HL-60 (cell line): ENCODE data around the gene SLC25A44.

Experiments used
- POLR2AphosphoS5 ChIP-seq: IDR thresholded peaks from 2 replicates; pipeline ENCODE4 v1.6.1; 2012; ENCODE audit warnings: low read depth
- SPI1 ChIP-seq: IDR thresholded peaks from 2 replicates; pipeline ENCODE4 v1.6.1; 2012; ENCODE audit warnings: low read depth, mild to moderate bottlenecking, borderline replicate concordance
- TF ChIP-seq, protein P1 (sequence below): IDR thresholded peaks from one replicate; pipeline ENCODE4 v1.5.1; 2011; ENCODE audit warnings: low read length, control low read depth, inconsistent platforms; ENCODE audit not compliant: insufficient read depth

DNA sequence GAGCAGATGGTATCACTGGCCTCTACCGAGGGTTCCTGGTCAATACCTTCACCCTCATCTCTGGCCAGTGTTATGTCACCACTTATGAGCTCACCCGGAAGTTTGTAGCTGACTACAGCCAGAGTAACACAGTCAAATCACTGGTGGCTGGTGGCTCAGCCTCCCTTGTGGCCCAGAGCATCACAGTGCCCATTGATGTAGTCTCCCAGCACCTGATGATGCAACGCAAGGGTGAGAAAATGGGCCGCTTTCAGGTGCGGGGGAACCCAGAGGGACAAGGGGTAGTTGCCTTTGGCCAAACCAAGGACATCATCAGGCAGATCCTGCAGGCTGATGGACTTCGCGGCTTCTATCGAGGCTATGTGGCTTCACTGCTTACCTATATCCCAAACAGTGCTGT, 6.1 kb downstream of the SLC25A44 start:
- TF ChIP-seq, protein P1, sequence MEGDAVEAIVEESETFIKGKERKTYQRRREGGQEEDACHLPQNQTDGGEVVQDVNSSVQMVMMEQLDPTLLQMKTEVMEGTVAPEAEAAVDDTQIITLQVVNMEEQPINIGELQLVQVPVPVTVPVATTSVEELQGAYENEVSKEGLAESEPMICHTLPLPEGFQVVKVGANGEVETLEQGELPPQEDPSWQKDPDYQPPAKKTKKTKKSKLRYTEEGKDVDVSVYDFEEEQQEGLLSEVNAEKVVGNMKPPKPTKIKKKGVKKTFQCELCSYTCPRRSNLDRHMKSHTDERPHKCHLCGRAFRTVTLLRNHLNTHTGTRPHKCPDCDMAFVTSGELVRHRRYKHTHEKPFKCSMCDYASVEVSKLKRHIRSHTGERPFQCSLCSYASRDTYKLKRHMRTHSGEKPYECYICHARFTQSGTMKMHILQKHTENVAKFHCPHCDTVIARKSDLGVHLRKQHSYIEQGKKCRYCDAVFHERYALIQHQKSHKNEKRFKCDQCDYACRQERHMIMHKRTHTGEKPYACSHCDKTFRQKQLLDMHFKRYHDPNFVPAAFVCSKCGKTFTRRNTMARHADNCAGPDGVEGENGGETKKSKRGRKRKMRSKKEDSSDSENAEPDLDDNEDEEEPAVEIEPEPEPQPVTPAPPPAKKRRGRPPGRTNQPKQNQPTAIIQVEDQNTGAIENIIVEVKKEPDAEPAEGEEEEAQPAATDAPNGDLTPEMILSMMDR: no peak
- TF ChIP-seq POLR2AphosphoS5 (no peak), SPI1 (no peak)
